GM21576 (cell line): ENCODE measurements around the gene TNRC6C.
A peak's percentile ranks its signal among the peaks of the same experiment; 100 is the strongest.
"Not testable (repeated sequence)": the region's sequence is repeated elsewhere in the genome, so short reads cannot be mapped to it uniquely, and the experiment has no call there.

Experiments used
- ATAC-seq: cut with Tn5 transposase; IDR thresholded peaks from one replicate; pipeline ENCODE4 v1.9.1; 2021; ENCODE audit warnings: mild to moderate bottlenecking, moderate library complexity; ENCODE audit not compliant: unreplicated experiment

TNRC6C gene

GRCh38 chr17:78132767-78133178 lies 174.3 kb downstream of the TNRC6C start:
- no peak for ATAC-seq

DNA sequence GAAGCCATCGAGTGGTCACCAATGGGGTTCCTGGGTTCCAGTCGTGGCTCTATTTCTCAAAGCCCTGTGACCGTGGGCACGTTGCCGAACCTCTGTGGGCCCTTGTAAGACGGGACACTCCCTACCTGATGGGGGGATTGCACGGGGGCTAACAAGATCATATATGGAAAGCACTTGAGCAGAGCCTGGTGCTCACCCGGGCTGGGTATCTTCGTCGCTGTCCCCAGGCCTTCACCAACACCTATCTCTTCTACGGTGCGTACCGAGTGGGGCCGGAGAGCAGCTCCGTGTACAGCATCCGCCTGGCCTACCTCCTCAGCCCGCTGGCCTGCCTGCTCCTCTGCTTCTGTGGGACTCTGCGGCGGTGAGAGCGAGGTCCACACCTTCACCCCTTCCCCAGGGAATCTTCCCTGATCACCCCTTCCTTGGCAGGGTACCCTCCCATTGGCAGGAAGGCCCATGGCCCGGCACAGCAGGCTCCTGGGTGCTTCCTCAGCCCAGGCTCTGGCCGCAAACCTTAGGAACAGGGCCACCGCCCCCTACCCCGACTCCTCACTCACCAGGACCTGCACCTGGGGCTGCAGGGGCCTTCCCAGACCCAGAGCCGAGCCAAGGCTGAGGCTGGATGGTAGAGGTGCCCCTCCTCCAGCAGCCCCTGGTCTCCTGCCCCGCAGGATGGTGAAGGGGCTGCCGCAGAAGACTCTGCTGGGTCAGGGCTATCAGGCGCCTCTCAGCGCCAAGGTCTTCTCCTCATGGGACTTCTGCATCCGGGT lies 174.9 kb downstream of the TNRC6C start:
- no peak for ATAC-seq

DNA sequence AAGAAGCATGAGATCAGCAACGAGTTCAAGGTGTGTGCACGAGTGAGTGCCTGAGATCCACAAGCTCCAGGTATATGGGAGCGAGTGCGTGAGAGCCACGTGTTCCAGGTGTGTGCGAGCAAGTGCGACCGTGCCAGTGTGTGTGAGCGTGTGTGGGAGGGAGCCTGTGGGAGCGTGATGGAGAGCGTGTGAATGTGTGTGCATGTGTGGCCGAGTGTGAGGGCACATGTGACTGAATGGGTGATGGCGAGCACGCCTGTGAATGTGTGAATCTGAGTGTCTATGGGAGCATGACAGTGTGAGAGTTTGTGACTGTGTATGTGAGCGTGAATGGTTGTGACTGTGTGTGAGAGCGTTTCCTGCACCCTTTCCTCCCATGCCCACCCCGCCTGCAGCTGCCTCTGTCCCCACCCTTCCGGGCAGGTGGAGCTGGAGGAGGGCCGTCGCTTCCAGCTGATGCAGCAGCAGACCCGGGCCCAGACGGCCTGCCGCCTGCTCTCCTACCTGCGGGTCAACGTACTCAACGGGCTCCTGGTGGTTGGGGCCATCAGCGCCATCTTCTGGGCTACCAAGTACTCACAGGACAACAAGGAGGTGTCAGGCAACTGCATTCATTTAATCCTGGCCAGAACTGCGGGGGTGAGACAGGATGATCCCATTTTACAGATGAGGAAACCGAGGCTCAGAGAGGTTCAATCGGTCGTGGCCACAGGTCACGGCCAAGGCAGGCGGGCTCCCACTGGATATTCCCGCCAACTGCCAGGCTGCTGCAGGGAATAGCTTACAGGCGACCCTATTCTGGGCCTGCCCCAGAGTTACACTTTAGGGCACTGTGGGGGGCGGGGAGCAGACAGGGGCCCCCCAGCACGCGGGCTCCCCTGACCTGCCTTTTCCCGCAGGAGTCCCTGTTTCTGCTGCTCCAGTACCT lies 175.7 kb downstream of the TNRC6C start:
- ATAC-seq = no peak

DNA sequence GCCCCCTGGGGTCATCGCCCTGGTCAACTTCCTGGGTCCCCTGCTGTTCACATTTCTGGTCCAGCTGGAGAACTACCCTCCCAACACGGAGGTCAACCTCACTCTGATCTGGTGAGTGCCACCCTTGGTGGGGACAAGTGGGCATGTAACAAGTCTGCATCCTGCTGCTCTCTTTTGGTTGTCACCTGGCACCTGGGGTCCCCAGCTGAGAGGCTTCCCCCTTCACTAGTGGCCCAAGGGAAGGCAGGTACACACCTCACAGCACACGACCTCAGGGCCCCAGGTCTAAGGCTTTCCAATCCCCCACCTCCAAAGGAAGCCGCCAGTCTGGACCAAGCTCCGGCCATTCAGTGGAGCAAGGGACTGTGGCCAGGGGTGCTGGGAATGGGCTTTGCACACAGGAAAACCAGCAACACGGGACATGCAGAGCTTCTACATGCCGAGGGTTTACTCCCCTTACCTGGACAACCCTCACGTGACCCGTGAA lies 176.4 kb downstream of the TNRC6C start:
- ATAC-seq = no peak

DNA sequence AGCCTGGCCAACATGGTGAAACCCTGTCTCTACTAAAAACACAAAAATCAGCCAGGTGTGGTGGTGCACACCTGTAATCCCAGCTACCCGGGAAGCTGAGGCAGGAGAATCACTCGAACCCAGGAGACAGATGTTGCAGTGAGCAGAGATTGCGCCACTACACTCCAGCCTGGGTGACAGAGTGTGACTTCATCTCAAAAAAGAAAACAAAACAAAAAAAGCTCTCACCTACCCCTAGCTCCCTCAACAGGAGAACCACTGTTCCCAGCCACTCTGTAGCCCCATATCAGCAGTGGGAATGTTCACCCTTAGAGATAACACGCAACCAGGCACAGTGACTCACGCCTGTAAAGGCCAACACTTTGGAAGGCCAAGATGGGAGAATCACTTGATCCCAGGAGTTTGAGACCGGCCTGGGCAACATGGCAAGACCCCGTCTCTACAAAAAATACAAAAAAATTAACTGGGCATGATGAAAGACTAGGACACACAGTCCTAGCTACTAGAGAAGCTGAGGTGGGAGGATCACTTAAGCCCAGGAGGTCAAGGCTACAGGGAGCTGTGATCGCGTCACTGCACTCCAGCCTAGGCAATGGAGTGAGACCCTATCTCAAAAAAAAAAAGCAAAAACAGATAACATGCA lies 177.5 kb downstream of the TNRC6C start:
- no peak for ATAC-seq

DNA sequence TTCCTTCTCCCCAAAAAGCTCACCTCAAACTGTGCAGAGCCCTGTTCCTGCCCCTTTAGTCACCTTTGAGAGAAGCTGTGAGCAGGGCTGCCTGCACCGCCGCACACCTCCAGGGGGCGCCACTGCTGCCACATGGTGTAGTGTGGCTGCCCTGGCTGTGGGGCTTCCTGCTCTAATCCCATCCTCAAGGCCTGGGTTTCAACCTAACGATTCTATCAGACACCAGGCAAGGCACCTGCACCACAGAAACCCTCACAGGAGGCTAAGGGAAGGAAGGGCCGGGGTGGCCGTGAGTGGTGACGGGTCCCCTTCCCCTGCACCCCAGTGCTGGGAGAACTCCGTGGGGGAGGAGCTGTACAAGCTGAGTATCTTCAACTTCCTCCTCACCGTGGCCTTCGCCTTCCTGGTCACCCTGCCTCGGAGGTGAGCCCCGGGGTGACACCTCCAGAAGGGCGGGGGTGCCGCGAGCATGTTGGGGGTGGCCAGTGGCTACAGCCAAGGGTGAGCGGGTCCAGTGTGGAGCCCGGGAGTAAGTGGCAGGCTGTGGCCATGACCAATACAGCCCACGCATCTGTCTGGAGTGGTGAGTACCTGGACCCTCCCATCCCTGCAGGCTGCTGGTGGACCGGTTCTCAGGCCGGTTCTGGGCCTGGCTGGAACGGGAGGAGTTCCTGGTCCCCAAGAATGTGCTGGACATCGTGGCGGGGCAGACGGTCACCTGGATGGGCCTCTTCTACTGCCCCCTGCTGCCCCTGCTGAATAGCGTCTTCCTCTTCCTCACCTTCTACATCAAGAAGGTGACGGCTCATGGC lies 179.1 kb downstream of the TNRC6C start:
- no peak for ATAC-seq

GRCh38 chr17:78138204-78139060 lies 179.9 kb downstream of the TNRC6C start:
- ATAC-seq = no peak

- not testable (repeated sequence) for ATAC-seq
These were observed 181.3 kb downstream of the TNRC6C start for GRCh38 chr17:78139861-78140168.

DNA sequence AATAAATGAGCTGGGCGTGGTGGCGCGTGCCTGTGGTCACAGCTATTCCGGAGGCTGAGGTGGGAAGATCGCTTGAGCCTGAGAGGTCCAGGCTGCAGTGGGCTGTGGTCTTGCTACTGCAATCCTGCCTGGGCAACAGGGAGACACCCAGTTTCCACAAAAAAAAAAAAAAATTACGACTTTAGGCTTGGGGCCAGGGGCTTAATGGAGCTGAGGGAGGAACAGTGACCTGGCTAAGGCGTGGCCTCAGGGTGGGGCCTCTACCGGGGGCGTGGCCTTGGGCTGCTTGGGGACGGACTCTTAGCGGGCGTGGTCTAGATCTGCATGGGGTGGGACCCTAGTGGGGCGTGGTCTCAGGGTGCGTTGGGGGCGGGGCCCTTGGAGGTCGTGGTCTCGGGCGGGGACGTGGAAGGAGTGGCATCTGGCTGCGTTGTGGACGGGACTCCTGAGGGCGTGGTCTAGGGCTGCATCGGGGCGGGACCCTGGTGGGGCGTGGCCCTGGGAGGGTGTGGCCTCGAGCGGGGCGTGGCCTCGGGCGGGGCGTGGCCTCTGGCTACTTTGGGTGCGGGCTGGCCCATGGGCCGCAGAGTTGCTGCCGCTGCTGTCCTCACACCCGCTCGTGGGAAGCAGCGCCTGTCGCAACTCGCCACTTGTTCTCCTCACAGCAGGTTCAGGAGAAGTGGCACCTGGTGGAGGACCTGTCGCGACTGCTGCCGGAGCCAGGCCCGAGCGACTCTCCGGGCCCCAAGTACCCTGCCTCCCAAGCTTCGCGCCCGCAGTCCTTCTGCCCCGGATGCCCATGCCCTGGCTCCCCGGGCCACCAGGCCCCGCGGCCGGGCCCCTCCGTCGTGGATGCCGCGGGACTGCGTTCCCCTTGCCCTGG lies 181.9 kb downstream of the TNRC6C start:
- peak; percentile 70 for ATAC-seq

DNA sequence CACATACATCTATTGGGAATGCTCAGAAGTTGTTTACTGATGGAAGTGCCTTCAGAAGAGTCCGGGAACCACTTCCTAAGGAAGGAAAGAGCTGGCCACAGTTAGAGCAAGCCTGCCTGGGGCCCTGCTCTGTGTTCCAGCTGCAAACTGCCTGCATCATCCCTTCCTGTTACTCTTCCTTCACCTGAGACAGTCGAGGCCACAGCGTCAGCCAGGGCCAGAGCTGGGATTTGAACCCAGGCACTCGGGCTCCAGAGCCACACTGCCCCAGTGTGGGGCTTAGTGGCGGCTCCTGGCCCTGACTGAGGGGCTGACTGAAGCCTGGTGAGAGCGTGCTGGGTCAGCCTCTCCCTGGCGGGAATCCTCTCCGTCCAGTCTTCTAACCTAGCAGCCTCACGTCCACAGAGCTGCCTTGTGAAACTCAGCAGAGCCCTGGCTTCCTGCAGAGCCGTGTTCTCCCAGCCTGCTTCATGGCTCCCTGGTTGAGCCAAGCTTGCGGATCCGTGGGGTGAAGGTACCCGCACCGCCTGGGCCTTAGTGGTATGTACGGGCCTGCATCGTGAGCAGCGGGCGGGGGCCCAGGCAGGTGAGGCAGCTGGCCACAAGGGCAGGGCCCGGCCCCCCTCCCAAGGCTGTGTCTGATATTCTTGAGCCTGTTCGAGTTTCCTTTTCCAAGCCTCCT lies 183.1 kb downstream of the TNRC6C start:
- no peak for ATAC-seq

GRCh38 chr17:78142119-78142861 lies 183.8 kb downstream of the TNRC6C start:
- no peak for ATAC-seq

- no peak for ATAC-seq
These were observed 185.0 kb downstream of the TNRC6C start for GRCh38 chr17:78143214-78144146.

GRCh38 chr17:78144147-78144719 lies 185.7 kb downstream of the TNRC6C start:
- ATAC-seq = no peak

GRCh38 chr17:78144736-78145641 lies 186.5 kb downstream of the TNRC6C start:
- no peak for ATAC-seq

DNA sequence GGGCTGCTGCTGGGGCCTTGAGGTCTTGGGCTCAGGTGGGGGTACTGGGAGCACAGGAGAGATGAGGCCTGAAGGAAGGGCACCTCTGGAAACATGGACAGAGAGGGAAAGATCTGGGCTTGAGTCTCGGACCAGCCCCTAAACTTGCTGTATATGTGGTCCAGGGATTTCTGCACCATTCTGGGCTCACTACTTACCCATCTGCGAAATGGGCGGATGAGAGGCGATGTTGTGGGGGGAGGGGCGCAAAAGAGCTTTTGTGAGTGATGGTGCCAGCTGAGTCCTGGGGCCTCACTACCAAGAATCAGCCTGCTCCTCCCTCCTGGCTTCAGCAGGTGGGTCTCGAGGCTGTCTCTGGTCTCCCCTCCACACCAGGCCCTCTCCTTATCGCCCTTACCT lies 188.0 kb downstream of the TNRC6C start:
- no peak for ATAC-seq
